HG03060 (cell line): Measurements from ENCODE around the gene SMARCC2.

Experiments
- ATAC-seq: cut with Tn5 transposase; IDR thresholded peaks from one replicate; pipeline ENCODE4 v1.9.1; 2021; ENCODE audit warnings: low read depth, moderate number of reproducible peaks; ENCODE audit not compliant: unreplicated experiment

SMARCC2 gene

DNA sequence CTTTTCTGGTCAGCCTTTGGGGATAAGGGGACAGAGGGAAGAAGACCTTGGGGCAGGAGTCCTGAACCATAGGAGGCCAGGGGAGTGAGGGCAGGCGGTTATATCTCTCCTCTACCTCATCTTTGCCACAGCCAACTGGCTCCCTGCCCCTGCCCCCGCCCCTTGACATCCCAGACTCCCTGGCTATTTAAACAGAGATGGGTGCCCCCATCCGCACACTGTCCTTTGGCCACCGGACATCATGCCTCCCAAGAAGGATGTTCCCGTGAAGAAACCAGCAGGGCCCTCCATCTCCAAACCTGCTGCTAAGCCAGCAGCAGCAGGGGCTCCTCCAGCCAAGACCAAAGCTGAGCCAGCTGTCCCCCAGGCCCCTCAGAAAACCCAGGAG is 35.6 kb downstream of the SMARCC2 start:
- ATAC-seq: no peak

DNA sequence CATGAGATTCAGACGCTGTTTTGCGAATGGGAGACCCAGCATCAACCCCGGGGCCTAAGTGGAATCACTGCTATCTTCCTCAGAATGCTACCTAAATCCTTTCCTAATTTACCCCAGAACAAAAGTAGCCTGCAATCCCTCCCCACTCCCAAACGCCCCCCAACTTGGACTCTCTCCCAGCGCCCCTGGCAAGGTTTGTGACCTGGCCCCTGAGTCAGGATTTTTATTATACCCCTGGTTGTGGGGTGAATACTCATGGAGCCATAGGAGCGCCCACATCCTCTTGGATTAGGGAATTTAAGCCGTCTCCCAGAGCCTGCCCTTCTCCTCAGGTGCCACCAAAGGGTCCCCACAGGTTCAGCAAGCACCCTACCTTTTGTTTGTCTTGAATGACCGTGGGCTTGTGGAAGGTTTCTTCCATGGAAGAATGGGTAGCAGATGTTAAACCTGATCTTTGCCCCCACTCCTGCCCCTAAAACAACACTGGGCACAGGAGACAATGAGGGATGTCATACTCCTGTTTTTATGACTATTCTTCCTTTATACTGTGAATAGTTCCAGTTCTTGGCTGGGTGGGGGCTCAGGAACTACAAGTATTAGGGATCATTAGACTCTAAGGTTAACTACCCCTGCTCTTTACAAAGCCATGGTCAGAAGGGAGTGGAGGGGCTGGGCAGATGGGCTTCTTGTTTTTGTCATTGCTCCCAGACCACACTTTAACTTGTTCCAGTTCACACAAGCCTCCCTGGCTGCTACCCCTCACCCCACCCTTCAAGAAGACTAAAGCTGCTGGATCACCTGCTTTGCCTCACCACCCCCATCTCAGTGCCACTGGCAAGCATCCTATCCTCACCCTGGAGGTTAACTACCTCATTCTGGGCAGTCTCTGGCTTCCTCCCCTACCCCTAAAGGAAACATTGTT is 36.3 kb downstream of the SMARCC2 start:
- ATAC-seq: no peak

DNA sequence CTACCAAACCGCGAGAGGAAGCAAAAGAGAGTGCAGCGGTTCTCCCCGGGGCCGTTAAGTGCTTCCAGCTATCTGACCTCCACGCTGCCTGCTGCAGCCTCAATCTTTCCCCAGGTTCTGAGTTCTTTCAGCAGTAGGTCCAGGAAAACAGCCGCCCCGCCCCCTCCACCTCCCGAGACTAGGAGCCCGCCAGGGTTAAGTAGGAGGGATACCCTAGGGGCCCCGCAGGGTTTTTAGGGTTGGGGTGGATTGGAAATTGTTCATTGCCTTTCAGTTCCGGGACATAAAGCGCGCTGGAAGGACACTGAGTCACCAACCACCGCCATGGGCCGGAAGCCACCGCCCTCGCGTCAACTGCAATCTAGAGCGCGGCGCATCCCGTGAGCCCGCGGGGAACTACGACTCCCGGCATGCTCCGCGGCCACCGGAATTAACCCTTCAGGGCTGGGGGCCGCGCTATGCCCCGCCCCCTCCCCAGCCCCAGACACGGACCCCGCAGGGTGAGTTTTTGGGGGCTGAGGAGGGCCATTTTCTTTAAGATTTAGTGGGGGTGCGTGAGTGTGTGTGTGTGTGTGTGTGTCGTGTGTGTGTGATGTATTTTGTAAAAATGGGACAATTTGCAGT is 37.0 kb downstream of the SMARCC2 start, which contains the start of gene MYL6B:
Gene MYL6B, plus strand, starts transcription at position 456 of the 624 bp plus-strand sequence. CDS start 1,332 bp downstream, outside the sequence.
- peak; percentile 72 for ATAC-seq

DNA sequence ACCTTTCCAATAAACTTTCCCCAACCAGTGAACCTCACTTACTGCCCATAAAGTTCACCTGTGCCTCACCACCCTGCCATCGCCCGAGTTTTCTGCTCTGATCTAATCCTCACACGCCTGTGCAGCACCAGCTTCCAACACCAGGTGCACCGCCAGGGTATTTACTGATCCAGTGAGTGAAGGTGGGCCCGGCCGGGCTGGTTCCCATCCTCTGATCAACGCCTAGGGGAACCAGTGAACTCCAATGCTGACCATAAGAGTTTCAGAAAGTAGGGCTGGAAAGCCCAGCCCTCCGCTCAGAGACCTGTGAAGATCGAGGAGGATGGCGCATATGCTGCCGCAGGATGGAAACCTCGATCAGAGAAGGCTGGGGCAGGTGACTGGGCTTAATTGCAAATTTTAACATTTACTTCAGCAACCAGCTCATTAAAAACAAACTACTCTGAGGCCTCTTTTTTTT is 37.6 kb downstream of the SMARCC2 start:
- no peak for ATAC-seq

DNA sequence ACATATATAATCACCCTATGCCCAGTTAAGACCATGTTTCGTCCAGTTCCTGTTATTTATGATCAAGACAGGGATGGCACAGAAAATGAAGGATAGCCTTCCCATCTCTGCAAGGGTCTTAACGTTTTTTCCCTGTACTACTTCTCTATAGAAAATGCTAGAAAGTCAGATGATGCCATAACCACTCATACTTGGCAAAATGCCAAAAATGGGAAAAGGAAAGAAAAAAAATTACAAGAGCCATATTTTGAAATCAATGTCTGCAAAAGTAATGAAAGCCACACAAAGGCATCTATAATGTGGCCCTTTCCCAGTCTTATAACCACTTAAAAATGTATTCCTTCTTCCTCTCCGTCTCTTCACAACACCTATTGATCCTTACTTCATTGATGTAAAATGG is 38.7 kb downstream of the SMARCC2 start:
- no peak for ATAC-seq

DNA sequence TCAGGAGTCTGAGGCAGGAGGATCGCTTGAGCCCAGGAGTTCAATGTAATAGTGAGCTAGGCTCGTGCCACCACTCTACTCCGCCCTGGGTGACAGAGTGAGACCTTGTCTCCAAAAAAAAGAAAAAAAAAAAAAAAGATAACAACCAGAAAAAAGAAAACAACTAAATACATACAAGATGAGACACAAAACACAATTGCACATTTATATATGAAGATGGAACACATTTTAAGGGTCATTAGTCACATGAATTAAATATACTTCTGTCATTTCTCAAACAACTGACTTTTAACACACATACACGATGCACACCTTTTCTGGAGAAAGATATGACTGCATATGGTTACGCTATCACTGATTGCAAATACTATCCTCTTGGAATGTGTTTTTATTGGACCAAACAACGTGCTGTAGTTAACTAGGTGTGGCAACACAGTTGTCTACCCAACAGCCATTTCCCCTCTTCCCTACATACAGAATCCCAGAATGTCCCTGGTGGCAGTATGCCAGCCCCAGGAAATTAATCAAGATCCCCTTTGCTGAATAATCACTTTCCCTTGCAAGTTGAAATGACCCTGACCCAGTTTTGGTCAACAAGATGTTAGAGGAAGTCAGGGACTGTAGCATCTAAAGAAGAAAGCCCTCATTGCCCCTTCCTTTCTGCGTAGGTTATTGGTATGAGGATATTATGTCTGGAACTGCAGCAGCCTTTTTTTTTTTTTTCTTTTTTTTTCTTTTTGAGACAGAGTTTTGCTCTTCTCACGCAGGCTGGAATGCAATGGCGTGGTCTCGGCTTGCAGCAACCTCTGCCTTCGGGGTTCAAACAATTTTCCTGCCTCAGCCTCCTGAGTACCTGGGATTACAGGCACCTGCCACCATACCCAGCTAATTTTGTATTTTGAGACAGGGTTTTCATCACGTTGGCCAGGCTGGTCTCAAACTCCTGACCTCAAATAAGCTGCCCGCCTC is 42.5 kb downstream of the SMARCC2 start:
- ATAC-seq: no peak

DNA sequence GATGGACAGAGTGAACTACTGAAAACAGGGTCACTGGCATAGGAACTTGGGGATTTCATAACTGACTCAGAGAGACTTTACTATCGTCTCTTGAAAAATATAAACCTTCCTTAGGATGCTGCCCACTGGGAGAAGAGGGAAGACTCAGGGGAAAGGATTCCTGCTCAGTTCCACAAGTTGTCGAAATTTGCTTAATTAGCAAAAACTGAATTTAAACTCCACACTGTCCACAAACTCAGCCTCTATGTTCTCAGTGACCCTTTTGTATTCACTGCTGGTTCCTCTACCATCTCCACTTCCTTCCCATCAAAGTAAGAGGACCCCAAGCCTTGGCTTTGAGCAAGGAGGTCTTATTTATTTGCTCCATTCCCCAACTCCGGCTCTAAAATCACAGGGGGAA is 44.1 kb downstream of the SMARCC2 start:
- ATAC-seq: no peak

DNA sequence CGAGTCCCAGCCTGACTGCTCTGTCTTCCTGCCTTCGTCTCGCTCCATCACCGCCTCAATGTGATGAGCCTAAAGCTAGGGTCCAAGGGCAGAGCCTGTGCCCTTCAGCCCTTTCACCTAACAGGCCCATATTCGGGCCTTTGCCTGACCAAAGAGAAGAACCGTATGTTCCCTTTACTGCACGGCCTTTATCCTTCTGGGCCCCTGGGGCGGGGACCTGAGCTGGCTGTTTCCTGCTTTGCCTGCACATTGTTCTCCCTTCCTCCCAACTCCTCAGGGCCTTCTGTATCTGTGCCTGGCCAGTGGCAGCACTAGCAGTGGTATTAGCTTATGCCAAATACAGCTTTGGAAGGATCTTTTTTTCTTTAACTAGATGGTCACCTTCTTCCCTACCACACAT is 45.4 kb downstream of the SMARCC2 start:
- ATAC-seq: no peak

DNA sequence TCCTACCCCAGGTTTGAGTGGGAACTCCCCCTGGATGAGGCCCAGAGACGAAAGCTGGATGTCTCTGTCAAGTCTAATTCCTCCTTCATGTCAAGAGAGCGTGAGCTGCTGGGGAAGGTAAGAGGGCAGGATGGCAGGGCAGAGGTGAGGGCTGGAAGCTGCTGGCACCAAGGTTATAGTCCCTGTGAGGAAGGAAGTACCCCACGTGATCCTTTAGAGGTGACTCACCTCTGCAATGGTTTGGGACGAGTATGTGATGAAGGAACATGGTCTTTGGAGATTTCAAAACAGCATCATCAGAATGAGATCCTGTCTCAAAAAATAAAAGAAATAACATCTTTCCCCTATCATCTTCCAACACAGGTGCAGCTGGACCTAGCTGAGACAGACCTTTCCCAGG is 46.1 kb downstream of the SMARCC2 start:
- no peak for ATAC-seq

DNA sequence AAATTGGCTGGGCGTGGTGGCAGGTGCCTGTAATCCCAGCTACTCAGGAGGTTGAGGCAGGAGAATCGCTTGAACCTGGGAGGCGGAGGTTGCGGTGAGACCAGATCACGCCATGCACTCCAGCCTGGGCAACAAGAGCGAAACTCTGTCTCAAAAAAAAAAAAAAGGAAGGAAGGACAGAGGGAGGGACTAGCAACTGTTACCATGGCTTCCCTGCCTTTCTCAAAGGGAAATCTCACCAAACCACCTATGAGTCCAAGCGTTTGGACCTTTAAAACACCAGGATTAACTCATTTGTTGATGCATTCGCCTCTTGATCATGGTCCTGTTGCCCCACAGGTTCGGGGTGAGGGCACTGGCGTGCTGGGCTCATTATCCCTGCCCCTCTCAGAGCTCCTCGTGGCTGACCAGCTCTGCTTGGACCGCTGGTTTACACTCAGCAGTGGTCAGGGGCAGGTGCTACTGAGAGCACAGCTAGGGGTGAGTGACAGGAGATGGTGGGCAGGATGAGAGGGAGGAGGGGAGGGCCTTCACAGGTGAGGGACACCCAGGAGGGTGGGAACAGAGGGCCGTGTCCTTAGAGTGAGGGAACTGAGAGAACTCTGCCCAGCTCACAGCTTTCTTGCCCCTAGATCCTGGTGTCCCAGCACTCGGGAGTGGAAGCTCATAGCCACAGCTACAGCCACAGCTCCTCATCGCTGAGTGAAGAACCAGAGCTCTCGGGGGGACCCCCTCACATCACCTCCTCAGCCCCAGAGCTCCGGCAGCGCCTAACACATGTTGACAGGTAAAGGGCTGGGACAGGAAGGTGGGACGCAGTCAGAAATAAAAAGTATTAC is 47.1 kb downstream of the SMARCC2 start:
- no peak for ATAC-seq

DNA sequence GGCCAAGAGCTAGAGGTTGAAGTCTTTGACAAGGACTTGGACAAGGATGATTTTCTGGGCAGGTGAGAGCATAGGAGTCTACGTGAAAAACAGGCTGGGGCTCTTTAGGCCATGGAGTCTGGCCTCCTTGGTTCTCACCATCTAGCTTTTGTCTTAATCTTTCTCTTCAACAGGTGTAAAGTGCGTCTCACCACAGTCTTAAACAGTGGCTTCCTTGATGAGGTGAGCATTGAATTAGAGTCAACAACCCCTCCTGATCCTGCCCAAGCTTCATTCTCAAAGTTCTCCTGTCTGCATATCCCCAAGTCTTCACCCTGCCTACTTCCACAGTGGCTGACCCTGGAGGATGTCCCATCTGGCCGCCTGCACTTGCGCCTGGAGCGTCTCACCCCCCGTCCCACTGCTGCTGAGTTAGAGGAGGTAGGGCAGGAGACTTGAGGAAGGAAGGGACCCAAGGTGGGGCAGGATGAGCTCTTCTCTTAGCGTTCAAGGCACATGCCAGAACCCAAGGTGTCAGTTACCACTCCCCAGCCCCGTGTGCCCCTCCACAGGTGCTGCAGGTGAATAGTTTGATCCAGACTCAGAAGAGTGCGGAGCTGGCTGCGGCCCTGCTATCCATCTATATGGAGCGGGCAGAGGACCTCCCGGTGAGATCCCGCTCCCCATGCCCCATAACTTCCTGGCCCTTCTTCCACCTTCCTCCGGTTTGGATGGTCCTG is 51.3 kb downstream of the SMARCC2 start:
- no peak for ATAC-seq

DNA sequence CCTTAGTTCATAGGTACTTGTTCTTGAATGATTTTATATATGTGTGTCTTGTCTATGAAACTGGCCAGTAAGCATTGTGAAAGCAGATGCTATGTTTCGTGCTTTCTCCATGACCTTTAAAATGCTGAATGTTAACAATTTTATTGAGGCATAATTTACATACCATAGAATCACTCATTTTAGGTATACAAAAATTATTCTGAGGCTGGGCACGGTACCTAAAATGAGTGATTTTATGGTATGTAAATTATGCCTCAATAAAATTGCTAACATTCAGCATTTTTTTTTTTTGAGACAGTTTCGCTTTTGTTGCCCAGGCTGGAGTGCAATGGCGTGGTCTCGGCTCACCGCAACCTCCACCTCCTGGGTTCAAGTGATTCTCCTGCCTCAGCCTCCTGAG is 54.4 kb downstream of the SMARCC2 start:
- ATAC-seq: no peak

DNA sequence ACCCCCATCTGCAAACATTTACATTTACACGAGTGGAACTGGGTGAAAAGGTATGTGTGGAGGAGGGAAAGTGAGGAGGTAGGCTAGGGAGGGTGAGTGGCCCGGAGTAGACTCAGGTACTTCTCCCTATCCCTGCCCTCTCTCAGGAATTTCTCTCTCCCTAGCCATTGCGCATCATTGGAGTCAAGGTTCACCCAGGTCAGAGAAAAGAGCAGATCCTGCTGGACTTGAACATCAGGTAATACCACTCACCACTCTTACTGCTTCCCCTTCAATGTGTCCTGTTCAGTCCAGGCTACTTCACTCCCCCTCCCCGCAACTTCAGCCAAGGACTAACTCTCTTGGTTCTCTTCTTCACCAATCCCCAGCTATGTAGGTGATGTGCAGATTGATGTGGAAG is 58.4 kb downstream of the SMARCC2 start:
- no peak for ATAC-seq

DNA sequence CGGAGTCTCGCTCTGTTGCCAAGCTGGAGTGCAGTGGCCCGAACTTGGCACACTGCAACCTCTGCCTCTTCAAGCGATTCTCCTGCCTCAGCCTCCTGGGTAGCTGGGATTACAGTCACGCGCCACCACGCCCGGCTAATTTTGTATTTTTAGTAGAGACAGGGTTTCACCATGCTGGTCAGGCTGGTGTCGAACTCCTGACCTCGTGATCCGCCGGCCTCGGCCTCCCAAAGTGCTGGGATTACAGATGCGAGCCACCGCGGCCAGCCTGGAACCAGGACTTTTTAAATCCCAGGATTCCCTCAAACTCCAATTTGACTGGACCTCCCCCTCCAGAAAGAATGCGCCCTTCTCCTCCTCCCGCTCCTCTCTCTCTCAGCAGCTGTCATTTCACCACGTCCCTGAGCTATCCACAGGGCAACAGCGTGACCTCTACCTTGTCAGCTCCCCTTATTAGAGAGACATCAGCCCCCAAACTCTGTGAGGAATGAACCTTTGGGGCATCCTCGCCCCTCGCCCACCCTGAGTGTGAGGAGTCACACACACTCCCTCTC is 59.3 kb downstream of the SMARCC2 start:
- no peak for ATAC-seq

DNA sequence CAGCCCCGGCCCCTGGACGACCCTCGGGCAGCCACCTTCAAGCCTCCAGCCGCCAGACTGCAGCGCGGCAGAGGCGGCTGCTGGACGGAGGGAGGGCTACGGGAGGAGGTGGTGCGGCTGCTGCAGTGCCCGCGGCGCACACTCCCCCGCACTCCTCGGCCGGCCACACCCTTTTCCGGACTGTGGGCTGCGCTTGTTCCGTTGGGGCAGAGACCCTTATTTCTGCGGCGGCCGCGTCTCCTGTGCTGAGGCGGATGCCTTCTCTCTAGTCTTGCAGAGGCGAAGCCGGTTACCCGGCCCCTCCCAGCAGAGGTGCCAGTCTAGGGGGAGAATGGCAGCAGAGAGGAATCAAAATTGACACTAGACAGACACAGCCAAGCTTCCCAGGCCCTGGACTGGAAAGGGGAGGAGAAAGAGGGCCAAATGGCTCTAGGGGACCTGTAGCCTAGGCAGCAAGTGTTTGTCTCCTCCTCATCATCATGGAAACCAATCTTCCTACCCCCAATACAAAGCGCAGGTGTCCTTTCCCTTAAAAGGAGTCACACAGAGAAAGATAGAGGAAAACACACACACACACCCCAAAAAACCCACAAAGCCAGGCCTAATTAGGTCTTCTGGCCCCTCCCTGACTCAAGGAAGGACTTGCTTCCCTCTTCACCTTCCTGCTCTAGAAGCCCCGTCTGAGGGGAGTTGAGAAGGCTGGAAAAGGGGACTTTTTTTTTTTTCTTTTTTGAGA is 59.9 kb downstream of the SMARCC2 start:
- ATAC-seq: no peak

DNA sequence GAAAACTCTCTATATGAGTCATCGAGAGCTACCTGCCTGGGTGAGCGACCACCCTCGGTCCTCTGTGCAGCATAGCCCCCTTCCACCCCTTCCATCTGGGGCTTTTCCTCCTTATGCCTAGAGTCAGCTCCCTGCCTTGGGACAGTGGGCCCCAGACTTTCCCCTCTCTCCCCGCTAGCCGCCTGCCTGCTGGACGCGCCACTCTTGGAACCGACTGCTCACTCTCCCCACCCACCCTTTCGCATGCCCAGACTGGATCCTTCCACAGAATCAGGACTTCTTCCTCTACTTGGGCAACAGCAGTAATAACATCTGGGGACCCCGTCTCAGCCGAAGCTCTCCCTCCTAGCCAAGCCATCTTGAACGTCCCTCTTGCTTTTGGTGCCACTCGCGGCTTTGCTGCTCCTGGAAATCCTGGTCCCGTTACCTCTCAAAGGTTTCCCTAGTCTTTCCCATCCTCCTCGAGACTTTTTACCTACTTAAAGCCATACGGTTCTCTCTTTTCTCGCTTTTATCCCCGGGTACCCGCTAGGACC is 60.5 kb downstream of the SMARCC2 start:
- no peak for ATAC-seq

DNA sequence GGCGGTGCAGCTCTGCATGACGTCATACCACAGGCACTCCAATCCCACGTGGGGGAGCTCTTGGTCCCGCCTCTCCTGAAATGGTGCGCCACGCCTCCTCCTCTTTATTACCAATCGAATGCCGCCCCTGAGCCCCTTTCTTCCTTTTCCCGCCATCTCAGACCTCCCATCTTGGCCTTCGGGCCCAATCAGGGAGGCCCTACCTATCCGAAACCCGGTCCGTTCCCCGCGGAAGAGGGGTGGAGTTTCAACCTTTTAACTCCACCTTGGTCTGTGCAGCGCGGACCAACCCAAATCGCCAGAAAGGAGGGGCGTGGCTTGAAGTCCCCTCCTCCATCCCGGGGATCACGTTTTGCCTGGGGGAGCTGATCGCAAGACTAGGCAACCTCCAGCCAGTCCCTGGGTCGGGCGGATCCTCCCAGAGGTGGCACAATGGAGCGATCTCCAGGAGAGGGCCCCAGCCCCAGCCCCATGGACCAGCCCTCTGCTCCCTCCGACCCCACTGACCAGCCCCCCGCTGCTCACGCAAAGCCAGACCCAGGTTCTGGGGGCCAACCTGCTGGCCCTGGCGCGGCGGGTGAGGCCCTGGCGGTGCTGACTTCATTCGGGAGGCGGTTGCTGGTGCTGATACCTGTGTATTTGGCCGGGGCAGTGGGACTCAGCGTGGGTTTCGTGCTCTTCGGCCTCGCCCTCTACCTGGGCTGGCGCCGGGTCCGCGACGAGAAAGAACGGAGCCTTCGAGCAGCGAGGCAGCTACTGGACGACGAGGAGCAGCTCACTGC is 61.2 kb downstream of the SMARCC2 start, which contains the start of gene ESYT1:
Gene ESYT1, plus strand, starts transcription at position 380 of the 782 bp plus-strand sequence. Its CDS starts 53 bp downstream, at position 433.
- peak; percentile 80 for ATAC-seq
